GM23338 (cell line): Measurements from ENCODE around the gene TRDN. TPM values are rescaled to one million over a fixed set of nuclear protein-coding genes. Genes with fewer than 3 reads are reported as not detected.

Experiments
- ATAC-seq: fragments of 200-7000 bp; cut with Tn5 transposase; 3 replicates; pipeline ENCODE4 v1.9.1; 2020
- DNase-seq: peaks from one replicate; pipeline ENCODE4 v3.0.0-alpha.2; 2015; ENCODE audit warnings: low spot score
- H2AFZ ChIP-seq: fragments of 200-600 bp; sonication (generic); 2 replicates; pipeline ENCODE4 v1.8.0; 2016; ENCODE audit warnings: antibody characterized with exemption, mild to moderate bottlenecking, moderate library complexity
- H3F3A ChIP-seq: fragments of 200-600 bp; sonication (generic); replicated peaks from 2 replicates; pipeline ENCODE4 v1.8.0; 2017; ENCODE audit warnings: antibody characterized with exemption, mixed run types, low read depth
- H3K27ac ChIP-seq: fragments of 200-600 bp; sonication (generic); 2 replicates; pipeline ENCODE4 v1.6.1; 2016; ENCODE audit warnings: low read depth
- H3K27me3 ChIP-seq: fragments of 200-600 bp; sonication (generic); 2 replicates; pipeline ENCODE4 v1.8.0; 2016; ENCODE audit warnings: mild to moderate bottlenecking, mixed run types, moderate library complexity; ENCODE audit not compliant: insufficient read depth
- H3K36me3 ChIP-seq: fragments of 200-600 bp; sonication (generic); 2 replicates; pipeline ENCODE4 v1.8.0; 2016; ENCODE audit warnings: mild to moderate bottlenecking; ENCODE audit not compliant: insufficient read depth
- H3K4me1 ChIP-seq: fragments of 200-600 bp; sonication (generic); 2 replicates; pipeline ENCODE4 v1.8.0; 2016; ENCODE audit warnings: mild to moderate bottlenecking, moderate library complexity; ENCODE audit not compliant: insufficient read depth
- H3K4me2 ChIP-seq: fragments of 200-600 bp; sonication (generic); 2 replicates; pipeline ENCODE4 v1.7.1; 2017; ENCODE audit warnings: mixed run types
- H3K4me3 ChIP-seq: fragments of 200-600 bp; sonication (generic); 2 replicates; pipeline ENCODE4 v1.6.1; 2016; ENCODE audit warnings: mixed run types
- H3K79me2 ChIP-seq: fragments of 200-600 bp; sonication (generic); replicated peaks from 2 replicates; pipeline ENCODE4 v1.8.0; 2017; ENCODE audit warnings: mild to moderate bottlenecking; ENCODE audit not compliant: insufficient read depth
- H3K9me2 ChIP-seq: fragments of 200-600 bp; sonication (generic); 2 replicates; pipeline ENCODE4 v1.8.0; 2017; ENCODE audit not compliant: insufficient read depth
- H4K20me1 ChIP-seq: fragments of 200-600 bp; sonication (generic); replicated peaks from 2 replicates; pipeline ENCODE4 v1.8.0; 2017; ENCODE audit warnings: mild to moderate bottlenecking; ENCODE audit not compliant: insufficient read depth
- H3K27ac Mint-ChIP-seq: 2 replicates; pipeline ENCODE4 v1.8.0; 2020; ENCODE audit warnings: inconsistent platforms, mild to moderate bottlenecking, moderate library complexity, mixed read lengths
- H3K27me3 Mint-ChIP-seq: 3 replicates; pipeline ENCODE4 v1.8.0; 2022; ENCODE audit warnings: low read depth, mild to moderate bottlenecking, moderate library complexity, mixed read lengths, inconsistent platforms; ENCODE audit not compliant: insufficient read depth, poor library complexity
- H3K36me3 Mint-ChIP-seq: 3 replicates; pipeline ENCODE4 v1.8.0; 2021; ENCODE audit warnings: low read depth, mild to moderate bottlenecking, inconsistent platforms, moderate library complexity, mixed read lengths
- H3K4me1 Mint-ChIP-seq: 3 replicates; pipeline ENCODE4 v1.8.0; 2020; ENCODE audit warnings: mild to moderate bottlenecking, inconsistent platforms, mixed read lengths
- H3K4me3 Mint-ChIP-seq: 3 replicates; pipeline ENCODE4 v1.8.0; 2021; ENCODE audit warnings: moderate library complexity, mild to moderate bottlenecking, inconsistent platforms, mixed read lengths
- H3K9me3 Mint-ChIP-seq: 3 replicates; pipeline ENCODE4 v1.8.0; 2020; ENCODE audit warnings: moderate library complexity, mild to moderate bottlenecking, inconsistent platforms, mixed read lengths
- CREB1 ChIP-seq: fragments of 250-450 bp; sonication (Bioruptor Pico); IDR thresholded peaks from 2 replicates; pipeline ENCODE4 v1.5.0; 2020; ENCODE audit warnings: low read depth, mild to moderate bottlenecking, moderate library complexity
- EZH2 ChIP-seq: fragments of 200-600 bp; sonication (generic); IDR thresholded peaks from one replicate; pipeline ENCODE4 v1.8.0; 2017; ENCODE audit warnings: antibody characterized with exemption, mild to moderate bottlenecking, low read depth; ENCODE audit not compliant: unreplicated experiment
- EZH2phosphoT487 ChIP-seq: fragments of 200-600 bp; sonication (generic); IDR thresholded peaks from one replicate; pipeline ENCODE4 v1.8.1; 2018; ENCODE audit warnings: antibody characterized with exemption; ENCODE audit not compliant: unreplicated experiment
- JUNB ChIP-seq: IDR thresholded peaks from one replicate; pipeline ENCODE4 v1.6.1; 2016; ENCODE audit warnings: antibody characterized with exemption; ENCODE audit not compliant: unreplicated experiment
- NANOG ChIP-seq: IDR thresholded peaks from 2 replicates; pipeline ENCODE4 v1.6.1; 2016; ENCODE audit warnings: antibody characterized with exemption, borderline replicate concordance
- POLR2AphosphoS5 ChIP-seq: IDR thresholded peaks from 2 replicates; pipeline ENCODE4 v1.6.1; 2016; ENCODE audit warnings: antibody characterized with exemption, low read depth
- STAT1 ChIP-seq: IDR thresholded peaks from one replicate; pipeline ENCODE4 v1.6.1; 2016; ENCODE audit warnings: antibody characterized with exemption; ENCODE audit not compliant: unreplicated experiment
- ZNF114 ChIP-seq: fragments of 250-450 bp; sonication (Bioruptor Pico); IDR thresholded peaks from 2 replicates; pipeline ENCODE4 v1.5.0; 2020; ENCODE audit warnings: mild to moderate bottlenecking, moderate library complexity
- ZNF331 ChIP-seq: fragments of 250-450 bp; sonication (Bioruptor Pico); IDR thresholded peaks from 2 replicates; pipeline ENCODE4 v1.5.0; 2020; ENCODE audit warnings: low read depth, mild to moderate bottlenecking, moderate library complexity
- polyA plus RNA-seq: library from polyadenylated mRNA; unstranded; fragments of >200 nt; fragmentation: Nextera tagmentation; extraction: Ambion mirVana; gene quantifications from 2 replicates; pipeline ENCODE4 v1.2.1, GENCODE V29; 2016
- total RNA-seq: library from RNA; depleted of rRNA; stranded (reverse); fragments of >200 nt; shearing (Covaris generic); gene quantifications from 2 replicates; pipeline ENCODE4 v1.2.3, GENCODE V29; 2014
- TF ChIP-seq, protein P1 (sequence below): IDR thresholded peaks from 2 replicates; pipeline ENCODE4 v1.6.1; 2016; ENCODE audit warnings: antibody characterized with exemption
- TF ChIP-seq, protein P2 (sequence below), 2 experiments: fragments of 200-600 bp in 1 of 2; sonication (generic) in 1 of 2; conservative IDR thresholded peaks; 2 replicates each; pipeline versions ENCODE4 v1.5.1 to v1.6.1; 2016 to 2017; ENCODE audit warnings: antibody characterized with exemption in 2 of 2, low read depth in 2 of 2, mild to moderate bottlenecking in 2 of 2, moderate library complexity in 1 of 2
- TF ChIP-seq, protein P3 (sequence below): fragments of 250-450 bp; sonication (Bioruptor Pico); IDR thresholded peaks from 2 replicates; pipeline ENCODE4 v1.5.0; 2020; ENCODE audit warnings: mild to moderate bottlenecking, moderate library complexity
- TF ChIP-seq, protein P4 (sequence below): IDR thresholded peaks from one replicate; pipeline ENCODE4 v1.6.1; 2018; ENCODE audit warnings: antibody characterized with exemption; ENCODE audit not compliant: unreplicated experiment

Gene TRDN
- total and polyA plus RNA-seq, 2 experiments from 2014 or later, result 35.5 to 137 TPM

DNA sequence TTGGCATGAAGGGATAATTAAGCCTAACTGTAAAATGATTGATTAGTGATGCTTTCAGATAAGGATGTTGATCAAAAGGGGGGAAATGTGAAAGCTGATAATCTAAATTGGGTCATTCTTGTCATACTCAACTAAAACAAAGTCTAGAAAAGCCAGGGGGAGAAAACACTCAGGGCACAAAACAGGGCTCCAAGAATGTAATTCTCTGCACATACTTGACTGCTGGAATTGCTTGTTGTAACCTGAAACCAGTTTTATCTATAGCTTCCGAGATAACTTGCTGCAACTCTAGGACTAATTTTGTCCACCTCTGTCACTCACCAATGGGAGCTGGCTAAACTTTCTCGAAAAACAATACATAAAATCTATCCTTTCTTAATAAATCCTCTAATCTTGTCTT lies 330.4 kb downstream of the TRDN start:
- no peak overlapping the region for H3K4me3 ChIP-seq
- H3K36me3 ChIP-seq, result no peaks in the 10 kb centered on the region
- H3K79me2 ChIP-seq, result no peaks in the 10 kb centered on the region
- TF ChIP-seq ZNF331 (CRISPR knock-in tag), result no peak
- TF ChIP-seq EZH2, result no peak
- no peak for TF ChIP-seq POLR2AphosphoS5
- TF ChIP-seq EZH2phosphoT487, result no peak
- TF ChIP-seq CREB1 (CRISPR knock-in tag), result no peak
- TF ChIP-seq NANOG, result no peak
- TF ChIP-seq, protein P1, sequence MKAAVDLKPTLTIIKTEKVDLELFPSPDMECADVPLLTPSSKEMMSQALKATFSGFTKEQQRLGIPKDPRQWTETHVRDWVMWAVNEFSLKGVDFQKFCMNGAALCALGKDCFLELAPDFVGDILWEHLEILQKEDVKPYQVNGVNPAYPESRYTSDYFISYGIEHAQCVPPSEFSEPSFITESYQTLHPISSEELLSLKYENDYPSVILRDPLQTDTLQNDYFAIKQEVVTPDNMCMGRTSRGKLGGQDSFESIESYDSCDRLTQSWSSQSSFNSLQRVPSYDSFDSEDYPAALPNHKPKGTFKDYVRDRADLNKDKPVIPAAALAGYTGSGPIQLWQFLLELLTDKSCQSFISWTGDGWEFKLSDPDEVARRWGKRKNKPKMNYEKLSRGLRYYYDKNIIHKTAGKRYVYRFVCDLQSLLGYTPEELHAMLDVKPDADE, result no peak
- no peak for TF ChIP-seq JUNB
- no peak for TF ChIP-seq STAT1
- TF ChIP-seq, protein P2, sequence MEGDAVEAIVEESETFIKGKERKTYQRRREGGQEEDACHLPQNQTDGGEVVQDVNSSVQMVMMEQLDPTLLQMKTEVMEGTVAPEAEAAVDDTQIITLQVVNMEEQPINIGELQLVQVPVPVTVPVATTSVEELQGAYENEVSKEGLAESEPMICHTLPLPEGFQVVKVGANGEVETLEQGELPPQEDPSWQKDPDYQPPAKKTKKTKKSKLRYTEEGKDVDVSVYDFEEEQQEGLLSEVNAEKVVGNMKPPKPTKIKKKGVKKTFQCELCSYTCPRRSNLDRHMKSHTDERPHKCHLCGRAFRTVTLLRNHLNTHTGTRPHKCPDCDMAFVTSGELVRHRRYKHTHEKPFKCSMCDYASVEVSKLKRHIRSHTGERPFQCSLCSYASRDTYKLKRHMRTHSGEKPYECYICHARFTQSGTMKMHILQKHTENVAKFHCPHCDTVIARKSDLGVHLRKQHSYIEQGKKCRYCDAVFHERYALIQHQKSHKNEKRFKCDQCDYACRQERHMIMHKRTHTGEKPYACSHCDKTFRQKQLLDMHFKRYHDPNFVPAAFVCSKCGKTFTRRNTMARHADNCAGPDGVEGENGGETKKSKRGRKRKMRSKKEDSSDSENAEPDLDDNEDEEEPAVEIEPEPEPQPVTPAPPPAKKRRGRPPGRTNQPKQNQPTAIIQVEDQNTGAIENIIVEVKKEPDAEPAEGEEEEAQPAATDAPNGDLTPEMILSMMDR (conservative IDR thresholded peaks at IDR 0.05; ENCODE audit: low read depth in 2 of 2), result no peak
- TF ChIP-seq, protein P3, sequence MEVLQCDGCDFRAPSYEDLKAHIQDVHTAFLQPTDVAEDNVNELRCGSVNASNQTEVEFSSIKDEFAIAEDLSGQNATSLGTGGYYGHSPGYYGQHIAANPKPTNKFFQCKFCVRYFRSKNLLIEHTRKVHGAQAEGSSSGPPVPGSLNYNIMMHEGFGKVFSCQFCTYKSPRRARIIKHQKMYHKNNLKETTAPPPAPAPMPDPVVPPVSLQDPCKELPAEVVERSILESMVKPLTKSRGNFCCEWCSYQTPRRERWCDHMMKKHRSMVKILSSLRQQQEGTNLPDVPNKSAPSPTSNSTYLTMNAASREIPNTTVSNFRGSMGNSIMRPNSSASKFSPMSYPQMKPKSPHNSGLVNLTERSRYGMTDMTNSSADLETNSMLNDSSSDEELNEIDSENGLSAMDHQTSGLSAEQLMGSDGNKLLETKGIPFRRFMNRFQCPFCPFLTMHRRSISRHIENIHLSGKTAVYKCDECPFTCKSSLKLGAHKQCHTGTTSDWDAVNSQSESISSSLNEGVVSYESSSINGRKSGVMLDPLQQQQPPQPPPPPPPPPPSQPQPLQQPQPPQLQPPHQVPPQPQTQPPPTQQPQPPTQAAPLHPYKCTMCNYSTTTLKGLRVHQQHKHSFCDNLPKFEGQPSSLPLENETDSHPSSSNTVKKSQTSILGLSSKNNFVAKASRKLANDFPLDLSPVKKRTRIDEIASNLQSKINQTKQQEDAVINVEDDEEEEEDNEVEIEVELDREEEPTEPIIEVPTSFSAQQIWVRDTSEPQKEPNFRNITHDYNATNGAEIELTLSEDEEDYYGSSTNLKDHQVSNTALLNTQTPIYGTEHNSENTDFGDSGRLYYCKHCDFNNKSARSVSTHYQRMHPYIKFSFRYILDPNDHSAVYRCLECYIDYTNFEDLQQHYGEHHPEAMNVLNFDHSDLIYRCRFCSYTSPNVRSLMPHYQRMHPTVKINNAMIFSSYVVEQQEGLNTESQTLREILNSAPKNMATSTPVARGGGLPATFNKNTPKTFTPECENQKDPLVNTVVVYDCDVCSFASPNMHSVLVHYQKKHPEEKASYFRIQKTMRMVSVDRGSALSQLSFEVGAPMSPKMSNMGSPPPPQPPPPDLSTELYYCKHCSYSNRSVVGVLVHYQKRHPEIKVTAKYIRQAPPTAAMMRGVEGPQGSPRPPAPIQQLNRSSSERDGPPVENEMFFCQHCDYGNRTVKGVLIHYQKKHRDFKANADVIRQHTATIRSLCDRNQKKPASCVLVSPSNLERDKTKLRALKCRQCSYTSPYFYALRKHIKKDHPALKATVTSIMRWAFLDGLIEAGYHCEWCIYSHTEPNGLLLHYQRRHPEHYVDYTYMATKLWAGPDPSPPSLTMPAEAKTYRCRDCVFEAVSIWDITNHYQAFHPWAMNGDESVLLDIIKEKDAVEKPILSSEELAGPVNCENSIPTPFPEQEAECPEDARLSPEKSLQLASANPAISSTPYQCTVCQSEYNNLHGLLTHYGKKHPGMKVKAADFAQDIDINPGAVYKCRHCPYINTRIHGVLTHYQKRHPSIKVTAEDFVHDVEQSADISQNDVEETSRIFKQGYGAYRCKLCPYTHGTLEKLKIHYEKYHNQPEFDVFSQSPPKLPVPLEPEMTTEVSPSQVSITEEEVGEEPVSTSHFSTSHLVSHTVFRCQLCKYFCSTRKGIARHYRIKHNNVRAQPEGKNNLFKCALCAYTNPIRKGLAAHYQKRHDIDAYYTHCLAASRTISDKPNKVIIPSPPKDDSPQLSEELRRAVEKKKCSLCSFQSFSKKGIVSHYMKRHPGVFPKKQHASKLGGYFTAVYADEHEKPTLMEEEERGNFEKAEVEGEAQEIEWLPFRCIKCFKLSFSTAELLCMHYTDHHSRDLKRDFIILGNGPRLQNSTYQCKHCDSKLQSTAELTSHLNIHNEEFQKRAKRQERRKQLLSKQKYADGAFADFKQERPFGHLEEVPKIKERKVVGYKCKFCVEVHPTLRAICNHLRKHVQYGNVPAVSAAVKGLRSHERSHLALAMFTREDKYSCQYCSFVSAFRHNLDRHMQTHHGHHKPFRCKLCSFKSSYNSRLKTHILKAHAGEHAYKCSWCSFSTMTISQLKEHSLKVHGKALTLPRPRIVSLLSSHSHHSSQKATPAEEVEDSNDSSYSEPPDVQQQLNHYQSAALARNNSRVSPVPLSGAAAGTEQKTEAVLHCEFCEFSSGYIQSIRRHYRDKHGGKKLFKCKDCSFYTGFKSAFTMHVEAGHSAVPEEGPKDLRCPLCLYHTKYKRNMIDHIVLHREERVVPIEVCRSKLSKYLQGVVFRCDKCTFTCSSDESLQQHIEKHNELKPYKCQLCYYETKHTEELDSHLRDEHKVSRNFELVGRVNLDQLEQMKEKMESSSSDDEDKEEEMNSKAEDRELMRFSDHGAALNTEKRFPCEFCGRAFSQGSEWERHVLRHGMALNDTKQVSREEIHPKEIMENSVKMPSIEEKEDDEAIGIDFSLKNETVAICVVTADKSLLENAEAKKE (CRISPR knock-in tag), result no peak
- TF ChIP-seq, protein P4, sequence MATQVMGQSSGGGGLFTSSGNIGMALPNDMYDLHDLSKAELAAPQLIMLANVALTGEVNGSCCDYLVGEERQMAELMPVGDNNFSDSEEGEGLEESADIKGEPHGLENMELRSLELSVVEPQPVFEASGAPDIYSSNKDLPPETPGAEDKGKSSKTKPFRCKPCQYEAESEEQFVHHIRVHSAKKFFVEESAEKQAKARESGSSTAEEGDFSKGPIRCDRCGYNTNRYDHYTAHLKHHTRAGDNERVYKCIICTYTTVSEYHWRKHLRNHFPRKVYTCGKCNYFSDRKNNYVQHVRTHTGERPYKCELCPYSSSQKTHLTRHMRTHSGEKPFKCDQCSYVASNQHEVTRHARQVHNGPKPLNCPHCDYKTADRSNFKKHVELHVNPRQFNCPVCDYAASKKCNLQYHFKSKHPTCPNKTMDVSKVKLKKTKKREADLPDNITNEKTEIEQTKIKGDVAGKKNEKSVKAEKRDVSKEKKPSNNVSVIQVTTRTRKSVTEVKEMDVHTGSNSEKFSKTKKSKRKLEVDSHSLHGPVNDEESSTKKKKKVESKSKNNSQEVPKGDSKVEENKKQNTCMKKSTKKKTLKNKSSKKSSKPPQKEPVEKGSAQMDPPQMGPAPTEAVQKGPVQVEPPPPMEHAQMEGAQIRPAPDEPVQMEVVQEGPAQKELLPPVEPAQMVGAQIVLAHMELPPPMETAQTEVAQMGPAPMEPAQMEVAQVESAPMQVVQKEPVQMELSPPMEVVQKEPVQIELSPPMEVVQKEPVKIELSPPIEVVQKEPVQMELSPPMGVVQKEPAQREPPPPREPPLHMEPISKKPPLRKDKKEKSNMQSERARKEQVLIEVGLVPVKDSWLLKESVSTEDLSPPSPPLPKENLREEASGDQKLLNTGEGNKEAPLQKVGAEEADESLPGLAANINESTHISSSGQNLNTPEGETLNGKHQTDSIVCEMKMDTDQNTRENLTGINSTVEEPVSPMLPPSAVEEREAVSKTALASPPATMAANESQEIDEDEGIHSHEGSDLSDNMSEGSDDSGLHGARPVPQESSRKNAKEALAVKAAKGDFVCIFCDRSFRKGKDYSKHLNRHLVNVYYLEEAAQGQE, result no peak
- TF ChIP-seq ZNF114, result no peak
- H3K4me1 ChIP-seq, result no peaks in the 10 kb centered on the region
- Mint-ChIP-seq H3K27me3 (no peaks in the 10 kb centered on the region), H3K27ac (no peak overlapping the region), H3K4me3 (no peak overlapping the region), H3K4me1 (no peaks in the 10 kb centered on the region), H3K9me3 (no peaks in the 10 kb centered on the region), H3K36me3 (no peaks in the 10 kb centered on the region)
- no peaks in the 10 kb centered on the region for H3K9me2 ChIP-seq
- DNase-seq (no peak), ATAC-seq (no peak)
- H4K20me1 ChIP-seq, result no peaks in the 10 kb centered on the region
- no peak overlapping the region for H3K4me2 ChIP-seq
- H2AFZ ChIP-seq, result peak overlapping the region; percentile 3; the same call in 1 of the 2 replicates
- H3F3A ChIP-seq, result no peaks in the 10 kb centered on the region
- H3K27ac ChIP-seq, result no peak overlapping the region
- H3K27me3 ChIP-seq, result no peaks in the 10 kb centered on the region
